K562 (cell line): ENCODE data around the gene LRRC4. TPM values are rescaled to one million over a fixed set of nuclear protein-coding genes. Genes with fewer than 3 reads are reported as not detected.

Experiments used
- CTCF ChIP-seq, 3 experiments: IDR thresholded peaks in 2 of 3; conservative IDR thresholded peaks in 1 of 3; 2 replicates each; pipeline ENCODE4 v1.5.1; 2011 to 2012; ENCODE audit warnings: low read length in 3 of 3, mild to moderate bottlenecking in 3 of 3, control low read depth in 2 of 3, improper control_type of control experiment in 1 of 3, inconsistent platforms in 1 of 3, low read depth in 1 of 3, mixed read lengths in 1 of 3, moderate library complexity in 1 of 3; ENCODE audit not compliant: insufficient read depth in 2 of 3
- MTA1 ChIP-seq: fragments of 450-650 bp; IDR thresholded peaks from 2 replicates; pipeline ENCODE4 v1.6.1; 2017; ENCODE audit warnings: borderline replicate concordance
- TARDBP ChIP-seq: fragments of 450-650 bp; IDR thresholded peaks from 2 replicates; pipeline ENCODE4 v1.6.1; 2016
- TCF3 ChIP-seq: sonication (generic); formaldehyde crosslinking; IDR thresholded peaks from 2 replicates; pipeline ENCODE4 v1.4.0; 2020; ENCODE audit warnings: mild to moderate bottlenecking, missing genetic modification reagents
- ZBTB11 ChIP-seq, 3 experiments: fragments of 200-800 bp in 1 of 3; fragments of 250-450 bp in 1 of 3; fragments of 450-650 bp in 1 of 3; sonication (Bioruptor Pico) in 1 of 3; sonication (Bioruptor generic) in 1 of 3; formaldehyde crosslinking in 1 of 3; IDR thresholded peaks; 2 replicates each; pipeline versions ENCODE4 v1.6.1 to v1.8.0; 2016 to 2022; ENCODE audit warnings: mild to moderate bottlenecking in 2 of 3, missing genetic modification characterization in 2 of 3, missing compliant biosample characterization in 1 of 3, moderate library complexity in 1 of 3
- ZNF133 ChIP-seq: fragments of 250-450 bp; sonication (Bioruptor Pico); IDR thresholded peaks from 2 replicates; pipeline ENCODE4 v1.4.0; 2020; ENCODE audit warnings: mild to moderate bottlenecking
- polyA plus RNA-seq, 8 experiments: library from polyadenylated mRNA; depleted of rRNA in 4 of 8; stranded (reverse) in 5 of 8; unstranded in 3 of 8; fragments of >200 nt; fragmentation: Nextera tagmentation in 2 of 8; fragmentation: Illumina TruSeq in 1 of 8; extraction: Ambion mirVana in 2 of 8; extraction: Trizol in 1 of 8; gene quantifications; 2 replicates each; pipeline versions ENCODE4 v1.2.1 to v1.2.3, GENCODE V29; 2011 to 2014; ENCODE audit warnings: inconsistent platforms in 1 of 8, missing spikeins in 1 of 8
- total RNA-seq, 7 experiments: library from RNA; depleted of rRNA in 6 of 7; stranded (reverse); fragments of >200 nt in 6 of 7; fragmentation: Illumina TruSeq in 2 of 7; extraction: Trizol in 2 of 7; gene quantifications; 2 replicates each; pipeline versions ENCODE4 v1.2.1 to v1.2.3, GENCODE V29; 2011 to 2021; ENCODE audit warnings: low replicate concordance in 1 of 7

The LRRC4 gene
- total and polyA plus RNA-seq, 9 of the 15 experiments (the other 6 are each of a cell fraction or from before 2014, with no cell fraction given): 0.04 to 0.11 TPM; not detected in 7

GRCh38 chr7:128020159-128020558, 11.1 kb downstream of the LRRC4 start (continued):
- peak; percentile 42; the same call in 1 of the 2 replicates for TF ChIP-seq MTA1
- TF ChIP-seq TCF3 (CRISPR knock-in tag): 0 out of 2 replicates have a peak, but pooled peaks have one; percentile 10
- no peak for TF ChIP-seq ZNF133
- TF ChIP-seq ZBTB11 (CRISPR knock-in tag; IDR thresholded peaks at IDR 0.05): no peak
- TF ChIP-seq CTCF (IDR thresholded peaks at IDR 0.05 in 2 of 3, conservative IDR thresholded peaks at IDR 0.05 in 1 of 3; ENCODE audit: insufficient read depth in 2 of 3, low read depth in 1 of 3, low read length in 3 of 3): peak; percentile 93 to 100 (median 99)
- TF ChIP-seq TARDBP: no peak
